Parathyroid adenoma (tissue), 2 donors: ENCODE results near the gene PLD4.
"Not testable (repeated sequence)": the region's sequence is repeated elsewhere in the genome, so short reads cannot be mapped to it uniquely, and the experiment has no call there.

Source experiments
- H2AFZ ChIP-seq: fragments of 300-600 bp; sonication (generic); one replicate; pipeline ENCODE4 v1.7.0; 2017; ENCODE audit warnings: antibody characterized with exemption, mild to moderate bottlenecking
- H3K27ac ChIP-seq: fragments of 300-600 bp; sonication (generic); one replicate; pipeline ENCODE4 v1.7.0; 2017
- H3K27me3 ChIP-seq: fragments of 300-600 bp; sonication (generic); one replicate; pipeline ENCODE4 v1.7.0; 2017; ENCODE audit warnings: low read length; ENCODE audit not compliant: control insufficient read depth, insufficient read depth
- H3K36me3 ChIP-seq: fragments of 300-600 bp; sonication (generic); one replicate; pipeline ENCODE4 v1.7.0; 2017; ENCODE audit warnings: low read length; ENCODE audit not compliant: control insufficient read depth, insufficient read depth
- H3K4me1 ChIP-seq: fragments of 300-600 bp; sonication (generic); one replicate; pipeline ENCODE4 v1.7.0; 2017; ENCODE audit warnings: control low read depth
- H3K4me2 ChIP-seq: fragments of 300-600 bp; sonication (generic); one replicate; pipeline ENCODE4 v1.7.0; 2017; ENCODE audit warnings: low read length
- H3K4me3 ChIP-seq: fragments of 300-600 bp; sonication (generic); one replicate; pipeline ENCODE4 v1.7.0; 2017; ENCODE audit warnings: low read depth, low read length
- H3K79me2 ChIP-seq: fragments of 300-600 bp; sonication (generic); one replicate; pipeline ENCODE4 v1.7.0; 2017; ENCODE audit warnings: control low read depth
- H3K9ac ChIP-seq: fragments of 300-600 bp; sonication (generic); one replicate; pipeline ENCODE4 v1.7.0; 2017; ENCODE audit warnings: mild to moderate bottlenecking
- H3K9me3 ChIP-seq: fragments of 300-600 bp; sonication (generic); one replicate; pipeline ENCODE4 v1.7.0; 2017; ENCODE audit warnings: low read length; ENCODE audit not compliant: control insufficient read depth
- TF ChIP-seq, protein P1 (sequence below): fragments of 300-600 bp; sonication (generic); IDR thresholded peaks from one replicate; pipeline ENCODE4 v1.7.0; 2017; ENCODE audit warnings: antibody characterized with exemption, mild to moderate bottlenecking
- donor health status: primary hyperparathyroidism.

PLD4 gene

DNA sequence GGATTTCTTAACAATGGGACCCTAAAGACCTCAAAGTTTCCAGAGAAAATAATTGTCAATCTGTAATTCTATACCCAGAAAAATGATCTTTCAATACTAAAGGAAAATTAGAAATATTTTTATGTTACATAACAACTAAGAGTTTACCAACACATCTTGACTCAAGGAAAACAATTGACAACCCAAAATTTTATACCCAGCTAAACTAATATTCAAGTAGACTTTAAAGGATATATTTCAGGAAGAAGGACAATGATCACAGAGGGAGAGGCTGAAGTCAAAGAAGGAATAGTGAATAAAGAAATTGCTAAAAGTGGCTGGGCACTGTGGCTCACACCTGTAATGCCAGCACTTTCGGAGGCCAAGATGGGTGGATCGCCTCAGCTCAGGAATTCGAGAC is 12.6 kb upstream of the PLD4 start:
- Histone ChIP-seq H3K79me2 (no peaks in the 10 kb centered on the region), H3K27me3 (no peaks in the 10 kb centered on the region), H3K27ac (no peak overlapping the region), H3K9ac (no peak overlapping the region), H2AFZ (no peak overlapping the region), H3K4me2 (no peak overlapping the region), H3K4me1 (no peaks in the 10 kb centered on the region), H3K9me3 (no peaks in the 10 kb centered on the region), H3K4me3 (no peak overlapping the region), H3K36me3 (no peaks in the 10 kb centered on the region)
- TF ChIP-seq, protein P1, sequence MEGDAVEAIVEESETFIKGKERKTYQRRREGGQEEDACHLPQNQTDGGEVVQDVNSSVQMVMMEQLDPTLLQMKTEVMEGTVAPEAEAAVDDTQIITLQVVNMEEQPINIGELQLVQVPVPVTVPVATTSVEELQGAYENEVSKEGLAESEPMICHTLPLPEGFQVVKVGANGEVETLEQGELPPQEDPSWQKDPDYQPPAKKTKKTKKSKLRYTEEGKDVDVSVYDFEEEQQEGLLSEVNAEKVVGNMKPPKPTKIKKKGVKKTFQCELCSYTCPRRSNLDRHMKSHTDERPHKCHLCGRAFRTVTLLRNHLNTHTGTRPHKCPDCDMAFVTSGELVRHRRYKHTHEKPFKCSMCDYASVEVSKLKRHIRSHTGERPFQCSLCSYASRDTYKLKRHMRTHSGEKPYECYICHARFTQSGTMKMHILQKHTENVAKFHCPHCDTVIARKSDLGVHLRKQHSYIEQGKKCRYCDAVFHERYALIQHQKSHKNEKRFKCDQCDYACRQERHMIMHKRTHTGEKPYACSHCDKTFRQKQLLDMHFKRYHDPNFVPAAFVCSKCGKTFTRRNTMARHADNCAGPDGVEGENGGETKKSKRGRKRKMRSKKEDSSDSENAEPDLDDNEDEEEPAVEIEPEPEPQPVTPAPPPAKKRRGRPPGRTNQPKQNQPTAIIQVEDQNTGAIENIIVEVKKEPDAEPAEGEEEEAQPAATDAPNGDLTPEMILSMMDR, result no peak

DNA sequence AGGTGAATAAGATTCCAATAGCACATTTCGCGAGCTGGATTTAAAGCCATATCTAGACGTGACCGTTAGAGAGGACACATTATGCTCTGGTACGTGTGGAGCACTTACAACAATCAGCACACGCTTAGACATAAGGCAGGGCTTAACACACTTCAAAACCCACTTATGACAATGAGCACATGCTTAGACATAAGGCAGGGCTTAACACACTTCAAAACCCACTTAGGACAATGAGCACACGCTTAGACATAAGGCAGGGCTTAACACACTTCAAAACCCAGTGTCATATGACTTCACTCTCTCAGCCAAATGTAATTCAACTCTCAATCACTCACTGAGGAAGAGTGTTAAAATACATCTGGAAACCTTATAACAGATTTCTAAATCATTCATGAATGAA is 11.2 kb upstream of the PLD4 start:
- no peak overlapping the region for H3K27ac ChIP-seq
- TF ChIP-seq, protein P1, result no peak
- H2AFZ ChIP-seq, result no peak overlapping the region
- H3K4me3 ChIP-seq, result no peak overlapping the region
- no peak overlapping the region for H3K4me2 ChIP-seq
- H3K36me3 ChIP-seq, result no peaks in the 10 kb centered on the region
- no peaks in the 10 kb centered on the region for H3K4me1 ChIP-seq
- no peak overlapping the region for H3K9ac ChIP-seq
- no peaks in the 10 kb centered on the region for H3K79me2 ChIP-seq
- H3K27me3 ChIP-seq, result no peaks in the 10 kb centered on the region
- H3K9me3 ChIP-seq, result no peaks in the 10 kb centered on the region

DNA sequence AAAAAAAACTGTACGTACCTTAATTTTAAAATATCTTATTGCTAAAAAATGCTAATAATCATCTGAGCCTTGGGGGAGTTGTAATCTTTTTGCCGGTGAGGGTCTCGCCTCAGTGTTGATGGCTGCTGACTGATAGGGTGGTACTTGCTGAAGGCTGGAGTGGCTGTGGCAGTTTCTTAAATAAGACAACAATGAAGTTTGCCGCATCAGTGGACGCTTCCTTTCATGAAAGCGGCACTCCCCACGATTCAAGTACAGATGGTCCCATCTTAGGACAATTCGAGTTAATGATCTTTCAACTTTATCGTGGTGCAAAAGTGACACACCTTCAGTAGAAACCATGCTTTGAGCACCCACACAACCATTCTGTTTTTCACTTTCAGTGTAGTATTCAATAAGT is 7.6 kb upstream of the PLD4 start:
- Histone ChIP-seq H2AFZ (no peak overlapping the region), H3K9me3 (no peaks in the 10 kb centered on the region), H3K4me2 (no peak overlapping the region), H3K27me3 (no peaks in the 10 kb centered on the region), H3K4me3 (no peak overlapping the region), H3K4me1 (no peaks in the 10 kb centered on the region), H3K79me2 (no peaks in the 10 kb centered on the region), H3K9ac (no peak overlapping the region), H3K36me3 (no peaks in the 10 kb centered on the region), H3K27ac (no peak overlapping the region)
- TF ChIP-seq, protein P1, result no peak

DNA sequence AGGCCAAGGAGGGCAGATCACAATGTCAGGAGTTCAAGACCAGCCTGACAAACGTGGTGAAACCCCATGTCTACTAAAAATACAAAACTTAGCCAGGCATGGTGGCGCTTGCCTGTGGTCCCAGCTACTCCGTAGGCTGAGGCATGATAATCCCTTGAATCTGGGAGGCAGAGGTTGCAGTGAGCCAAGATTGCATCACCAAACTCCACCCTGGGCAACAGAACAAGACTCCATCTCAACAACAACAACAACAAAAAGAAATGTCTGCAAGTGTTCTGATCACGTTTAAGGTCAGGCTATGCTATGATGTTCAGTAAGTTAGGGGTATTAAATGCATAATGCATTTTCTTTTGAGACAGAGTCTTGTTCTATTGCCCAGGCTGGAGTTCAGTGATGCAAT is 6.7 kb upstream of the PLD4 start:
- H3K36me3 ChIP-seq, result no peaks in the 10 kb centered on the region

DNA sequence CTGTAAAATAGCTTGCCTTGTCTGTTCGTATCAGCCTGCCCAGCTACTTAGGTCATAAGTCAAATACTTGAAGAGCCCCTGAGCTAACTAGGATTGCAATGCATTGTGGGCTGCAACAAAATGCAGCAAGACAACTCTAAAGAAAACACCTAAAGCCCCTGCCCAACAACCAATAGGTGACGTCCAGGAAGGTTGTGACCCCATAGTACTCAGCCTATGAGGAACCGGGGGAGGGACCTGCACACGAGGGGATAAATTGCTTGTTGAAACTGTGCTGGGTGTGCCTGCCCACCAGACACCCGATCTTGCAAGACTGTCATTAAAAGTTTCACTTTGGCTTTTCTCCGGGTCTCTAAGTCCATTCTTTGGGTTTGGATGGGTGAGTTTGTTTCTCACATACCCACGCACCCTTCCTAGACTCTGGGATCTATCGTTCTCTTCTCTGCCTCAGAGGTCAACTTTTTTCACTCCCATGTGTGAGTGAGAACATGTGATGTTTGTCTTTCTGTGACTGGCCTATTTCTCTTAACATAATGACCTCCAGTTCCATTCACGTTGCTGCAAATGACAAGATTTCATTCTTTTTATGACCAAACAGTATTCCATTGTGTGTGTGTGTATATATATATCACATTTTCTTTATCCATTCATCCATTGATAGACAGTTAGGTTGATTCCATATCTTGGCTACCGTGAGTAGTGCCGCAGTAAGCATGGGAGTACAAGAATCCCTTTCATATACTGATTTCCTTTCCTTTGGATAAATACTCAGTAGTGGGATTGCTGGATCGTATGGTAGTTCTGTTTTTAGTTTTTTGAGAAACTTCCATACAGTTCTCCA is 5.3 kb upstream of the PLD4 start:
- H3K4me1 ChIP-seq, H3K4me3 ChIP-seq: not testable (repeated sequence)

More for the DNA sequence above, 6.7 kb upstream of the PLD4 start:
- H3K9ac ChIP-seq, result no peak overlapping the region
- H2AFZ ChIP-seq, result no peak overlapping the region
- no peak overlapping the region for H3K27ac ChIP-seq
- no peak overlapping the region for H3K4me3 ChIP-seq
- H3K9me3 ChIP-seq, result no peaks in the 10 kb centered on the region
- H3K79me2 ChIP-seq, result no peaks in the 10 kb centered on the region
- H3K4me1 ChIP-seq, result no peaks in the 10 kb centered on the region
- no peaks in the 10 kb centered on the region for H3K27me3 ChIP-seq
- no peak overlapping the region for H3K4me2 ChIP-seq
- TF ChIP-seq, protein P1, result no peak

More for the DNA sequence above, 5.3 kb upstream of the PLD4 start:
- H3K27ac ChIP-seq, H2AFZ ChIP-seq, H3K36me3 ChIP-seq, H3K27me3 ChIP-seq, H3K4me2 ChIP-seq, H3K9ac ChIP-seq, H3K9me3 ChIP-seq, H3K79me2 ChIP-seq: not testable (repeated sequence)
